OCI-LY3 (cell line): ENCODE measurements around the gene ARID5B.

ENCODE experiments used
- H2AFZ ChIP-seq: fragments of 200-600, 300-600 bp; shearing (Covaris generic); 2 replicates; pipeline ENCODE4 v1.6.0; 2014; ENCODE audit warnings: antibody characterized with exemption, low read depth, low read length
- H3K27ac ChIP-seq: fragments of 200-600, 300-600 bp; sonication (generic); 2 replicates; pipeline ENCODE4 v1.5.1; 2014; ENCODE audit warnings: mild to moderate bottlenecking, low read length, moderate library complexity, mixed read lengths
- H3K27me3 ChIP-seq: fragments of 200-600, 300-600 bp; sonication (generic); 2 replicates; pipeline ENCODE4 v1.6.1; 2014; ENCODE audit warnings: low read depth, low read length, mixed read lengths
- H3K36me3 ChIP-seq: fragments of 200-600, 300-600 bp; sonication (generic); replicated peaks from 2 replicates; pipeline ENCODE3; 2014; ENCODE audit warnings: low read depth, low read length, mixed read lengths
- H3K4me1 ChIP-seq: fragments of 300-600, 200-600 bp; sonication (generic); 2 replicates; pipeline ENCODE4 v1.6.1; 2014; ENCODE audit warnings: low read length, mixed read lengths
- H3K4me2 ChIP-seq: fragments of 200-600, 300-600 bp; sonication (generic); 2 replicates; pipeline ENCODE4 v1.6.1; 2014; ENCODE audit warnings: low read length, mixed read lengths
- H3K4me3 ChIP-seq: fragments of 300-600, 200-600 bp; sonication (generic); 2 replicates; pipeline ENCODE4 v1.5.1; 2014; ENCODE audit warnings: antibody characterized with exemption, mild to moderate bottlenecking, low read length, moderate library complexity
- H3K79me2 ChIP-seq: fragments of 300-600, 200-600 bp; shearing (Covaris generic); 2 replicates; pipeline ENCODE4 v1.6.1; 2014; ENCODE audit warnings: mild to moderate bottlenecking, low read length, mixed read lengths
- H3K9ac ChIP-seq: fragments of 300-600, 200-600 bp; shearing (Covaris generic); 2 replicates; pipeline ENCODE4 v1.6.0; 2014; ENCODE audit warnings: mild to moderate bottlenecking, low read length, moderate library complexity
- H3K9me3 ChIP-seq: fragments of 200-600, 300-600 bp; shearing (Covaris generic); 2 replicates; pipeline ENCODE4 v1.6.1; 2014; ENCODE audit warnings: low read length, mixed read lengths; ENCODE audit not compliant: insufficient read depth
- H4K20me1 ChIP-seq: fragments of 200-600, 300-600 bp; sonication (generic); 2 replicates; pipeline ENCODE4 v1.6.1; 2016; ENCODE audit warnings: low read length, mixed read lengths; ENCODE audit not compliant: insufficient read depth
- CTCF ChIP-seq: fragments of 200-600, 300-600 bp; sonication (generic); IDR thresholded peaks from 2 replicates; pipeline ENCODE4 v1.5.1; 2014; ENCODE audit warnings: antibody characterized with exemption, low read length, low read depth
- EZH2phosphoT487 ChIP-seq: fragments of 200-600 bp; shearing (Covaris generic); IDR thresholded peaks from 2 replicates; pipeline ENCODE4 v1.6.1; 2018; ENCODE audit warnings: antibody characterized with exemption, mixed run types, low read depth

ARID5B gene

DNA sequence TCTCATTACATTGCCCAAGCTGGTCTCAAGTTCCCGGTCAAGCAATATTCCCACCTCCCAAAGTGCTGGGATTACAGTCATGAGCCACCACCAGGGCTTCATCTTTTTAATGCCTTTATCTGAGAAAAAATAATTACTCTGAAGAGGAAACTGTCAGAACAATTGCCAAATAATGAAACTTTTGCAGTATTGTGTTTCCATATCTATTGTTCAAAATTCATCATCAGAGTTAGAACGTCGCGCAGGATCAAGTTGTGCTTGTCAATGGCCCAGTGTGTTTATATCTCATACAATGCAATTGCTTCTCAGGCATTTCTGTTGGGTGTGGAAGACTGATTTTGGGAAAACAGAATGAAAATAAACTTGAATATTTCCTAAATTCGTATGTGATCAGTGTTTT is 143.1 kb downstream of the ARID5B start:
- Histone ChIP-seq H3K9ac (peak overlapping the region; percentile 39; the same call in 1 of the 2 replicates), H4K20me1 (no peaks in the 10 kb centered on the region), H3K27me3 (no peaks in the 10 kb centered on the region), H3K9me3 (no peaks in the 10 kb centered on the region), H3K4me2 (peak overlapping the region; percentile 92), H3K79me2 (peaks cover 20% of the 10 kb centered on the region), H3K4me1 (peaks cover 98% of the 10 kb centered on the region), H3K4me3 (peak overlapping the region; percentile 4; the same call in 1 of the 2 replicates), H3K27ac (peak overlapping the region; percentile 96), H3K36me3 (no peaks in the 10 kb centered on the region), H2AFZ (no peak overlapping the region)
- TF ChIP-seq EZH2phosphoT487: no peak
- no peak for TF ChIP-seq CTCF

GRCh38 chr10:62045765-62046521 is 144.4 kb downstream of the ARID5B start:
- Histone ChIP-seq H3K4me2 (peak overlapping the region; percentile 92), H3K79me2 (peaks cover 34% of the 10 kb centered on the region), H3K4me1 (peaks cover 99% of the 10 kb centered on the region), H3K4me3 (peak overlapping the region; percentile 81), H3K9me3 (no peaks in the 10 kb centered on the region), H3K36me3 (no peaks in the 10 kb centered on the region), H4K20me1 (no peaks in the 10 kb centered on the region), H3K9ac (peak overlapping the region; percentile 91), H2AFZ (no peak overlapping the region), H3K27ac (peak overlapping the region; percentile 96), H3K27me3 (no peaks in the 10 kb centered on the region)
- TF ChIP-seq CTCF: no peak

DNA sequence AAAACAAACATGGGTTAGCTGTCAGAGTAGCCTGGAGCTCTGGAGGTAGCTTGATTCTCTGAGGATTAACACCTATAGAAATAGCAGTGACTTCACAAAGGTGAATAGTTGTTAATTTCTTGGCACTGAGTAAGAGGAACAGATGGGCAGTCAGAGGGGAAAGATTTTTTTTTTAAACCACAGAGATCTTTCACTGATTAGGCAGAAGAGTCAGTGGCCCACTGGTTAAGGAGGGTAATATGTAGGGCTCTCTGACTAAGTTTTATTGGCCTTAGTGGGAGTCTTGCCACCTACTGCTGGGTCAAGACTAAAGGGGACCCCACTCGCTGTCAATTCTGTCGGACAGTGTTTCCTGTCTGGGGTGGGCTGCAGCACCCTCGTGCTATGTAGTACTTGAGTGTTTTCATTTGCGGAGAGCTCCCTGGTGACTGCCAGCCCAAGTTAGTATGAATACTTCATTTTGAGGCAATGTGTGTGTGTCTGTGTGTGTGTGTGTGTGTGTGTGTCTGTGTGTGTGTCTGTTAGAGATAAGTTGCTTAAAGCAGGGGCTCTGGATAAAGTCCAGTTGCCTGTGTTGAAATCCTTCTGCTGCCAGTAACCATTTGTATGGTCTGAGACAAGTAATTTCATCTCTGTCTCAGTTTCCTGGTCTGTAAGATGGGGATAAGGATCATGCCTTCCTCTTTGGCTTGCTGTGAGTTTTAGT is 145.2 kb downstream of the ARID5B start:
- H3K9me3 ChIP-seq: no peaks in the 10 kb centered on the region
- peak overlapping the region; percentile 91 for H3K9ac ChIP-seq
- H3K4me1 ChIP-seq: peaks cover 99% of the 10 kb centered on the region
- H4K20me1 ChIP-seq: no peaks in the 10 kb centered on the region
- no peaks in the 10 kb centered on the region for H3K27me3 ChIP-seq
- peak overlapping the region; percentile 81 for H3K4me3 ChIP-seq
- H3K4me2 ChIP-seq: peak overlapping the region; percentile 92
- H2AFZ ChIP-seq: no peak overlapping the region
- peaks cover 37% of the 10 kb centered on the region for H3K79me2 ChIP-seq
- TF ChIP-seq EZH2phosphoT487 (no peak), CTCF (no peak)
- H3K27ac ChIP-seq: peak overlapping the region; percentile 96
- peaks cover 2% of the 10 kb centered on the region for H3K36me3 ChIP-seq

GRCh38 chr10:62047228-62047892 is 145.9 kb downstream of the ARID5B start:
- no peaks in the 10 kb centered on the region for H3K27me3 ChIP-seq
- H3K4me2 ChIP-seq: peak overlapping the region; percentile 92
- peaks cover 9% of the 10 kb centered on the region for H3K36me3 ChIP-seq
- peak overlapping the region; percentile 91 for H3K9ac ChIP-seq
- H3K9me3 ChIP-seq: no peaks in the 10 kb centered on the region
- H3K4me3 ChIP-seq: peak overlapping the region; percentile 81
- no peak overlapping the region for H2AFZ ChIP-seq
- peak overlapping the region; percentile 96 for H3K27ac ChIP-seq
- H3K4me1 ChIP-seq: peaks cover 93% of the 10 kb centered on the region
- TF ChIP-seq EZH2phosphoT487 (no peak), CTCF (no peak)
- peaks cover 38% of the 10 kb centered on the region for H3K79me2 ChIP-seq
- H4K20me1 ChIP-seq: no peaks in the 10 kb centered on the region
